NCI-H128 (cell line): ENCODE measurements around the gene EGFLAM.
"Not testable (repeated sequence)": the region's sequence is repeated elsewhere in the genome, so short reads cannot be mapped to it uniquely, and the experiment has no call there.

Source experiments
- DNase-seq: peaks from one replicate; lab custom pipeline; 2025; ENCODE audit not compliant: unreplicated experiment; lab: John Stamatoyannopoulos, UW

Gene EGFLAM

GRCh38 chr5:38413696-38414095 is 155.3 kb downstream of the EGFLAM start:
- DNase-seq, result no peak

DNA sequence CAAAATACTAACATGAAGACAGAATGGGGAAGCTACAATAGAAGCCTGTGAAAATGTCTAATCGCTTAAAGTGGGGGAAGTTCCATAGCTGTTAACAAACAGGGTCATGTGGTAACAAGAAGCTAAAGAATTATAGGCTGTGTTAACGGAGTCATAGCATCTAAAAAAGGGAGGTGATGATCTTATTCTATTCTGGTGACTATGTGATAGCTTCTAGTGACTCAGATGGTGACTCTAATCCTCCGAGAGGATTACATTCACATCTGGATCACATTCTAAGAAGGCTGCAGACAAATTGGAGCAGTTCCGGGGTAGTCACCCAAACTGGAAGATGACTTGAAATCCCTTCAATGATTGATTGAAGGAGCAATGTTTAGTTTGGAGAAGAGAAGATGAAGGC is 156.0 kb downstream of the EGFLAM start:
- no peak for DNase-seq

DNA sequence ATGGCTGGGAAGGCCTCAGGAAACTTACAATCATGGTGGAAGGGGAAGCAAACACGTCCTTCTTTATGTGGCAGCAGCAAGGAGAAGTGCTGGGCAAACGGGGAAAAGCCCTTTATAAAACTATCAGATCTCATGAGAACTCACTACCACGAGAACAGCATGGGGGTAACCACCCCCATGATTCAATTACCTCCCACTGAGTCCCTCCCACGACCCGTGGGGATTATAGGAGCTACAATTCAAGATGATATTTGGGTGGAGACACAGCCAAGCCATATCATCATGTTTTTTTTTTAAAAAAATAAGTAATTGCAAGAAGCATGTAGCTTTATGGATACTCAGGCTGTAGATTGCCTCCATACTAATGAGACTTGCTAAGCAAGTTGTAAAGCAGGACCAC is 157.4 kb downstream of the EGFLAM start:
- DNase-seq, result not testable (repeated sequence)

DNA sequence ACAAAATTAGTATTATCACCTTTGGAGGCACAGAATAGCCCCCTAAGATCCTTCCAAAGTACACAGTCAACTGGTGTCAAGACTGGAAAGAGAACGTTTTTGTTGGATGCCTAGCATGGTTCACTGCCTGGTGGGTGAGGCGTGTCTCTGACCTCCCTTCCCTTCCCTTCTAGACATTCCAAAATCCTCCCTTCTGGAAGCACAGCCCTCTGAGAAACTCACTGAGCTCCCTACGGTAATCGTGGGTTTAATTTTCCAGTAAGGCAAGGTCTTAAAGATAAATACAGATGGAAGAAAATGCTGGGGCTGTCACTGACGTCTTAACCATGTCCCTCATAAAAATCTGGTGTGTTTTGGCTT is 159.3 kb downstream of the EGFLAM start:
- DNase-seq, result no peak

DNA sequence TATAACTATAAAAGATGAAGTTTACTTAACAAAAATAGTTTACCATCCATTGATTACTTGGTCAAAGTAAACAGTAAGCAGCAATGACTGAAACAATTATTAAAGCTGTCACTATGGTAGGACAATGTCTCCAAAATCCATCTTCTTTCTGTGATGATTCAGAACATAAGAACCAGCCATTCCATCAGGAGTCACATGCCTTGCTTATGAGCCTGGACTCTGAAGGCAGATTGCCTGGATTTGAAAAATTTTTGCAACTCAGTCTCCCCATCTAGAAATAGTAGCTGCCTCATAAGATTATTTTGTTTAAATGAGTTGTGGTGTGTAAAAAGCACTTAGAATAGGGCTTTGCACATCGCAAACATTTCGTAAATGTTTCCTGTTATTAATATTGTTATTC is 161.9 kb downstream of the EGFLAM start:
- no peak for DNase-seq

GRCh38 chr5:38420691-38421390 is 162.5 kb downstream of the EGFLAM start:
- peak; percentile 65 for DNase-seq

- DNase-seq, result no peak
Measured at GRCh38 chr5:38422622-38423021, 164.3 kb downstream of the EGFLAM start.

GRCh38 chr5:38423276-38424147 is 165.2 kb downstream of the EGFLAM start:
- DNase-seq, result no peak

DNA sequence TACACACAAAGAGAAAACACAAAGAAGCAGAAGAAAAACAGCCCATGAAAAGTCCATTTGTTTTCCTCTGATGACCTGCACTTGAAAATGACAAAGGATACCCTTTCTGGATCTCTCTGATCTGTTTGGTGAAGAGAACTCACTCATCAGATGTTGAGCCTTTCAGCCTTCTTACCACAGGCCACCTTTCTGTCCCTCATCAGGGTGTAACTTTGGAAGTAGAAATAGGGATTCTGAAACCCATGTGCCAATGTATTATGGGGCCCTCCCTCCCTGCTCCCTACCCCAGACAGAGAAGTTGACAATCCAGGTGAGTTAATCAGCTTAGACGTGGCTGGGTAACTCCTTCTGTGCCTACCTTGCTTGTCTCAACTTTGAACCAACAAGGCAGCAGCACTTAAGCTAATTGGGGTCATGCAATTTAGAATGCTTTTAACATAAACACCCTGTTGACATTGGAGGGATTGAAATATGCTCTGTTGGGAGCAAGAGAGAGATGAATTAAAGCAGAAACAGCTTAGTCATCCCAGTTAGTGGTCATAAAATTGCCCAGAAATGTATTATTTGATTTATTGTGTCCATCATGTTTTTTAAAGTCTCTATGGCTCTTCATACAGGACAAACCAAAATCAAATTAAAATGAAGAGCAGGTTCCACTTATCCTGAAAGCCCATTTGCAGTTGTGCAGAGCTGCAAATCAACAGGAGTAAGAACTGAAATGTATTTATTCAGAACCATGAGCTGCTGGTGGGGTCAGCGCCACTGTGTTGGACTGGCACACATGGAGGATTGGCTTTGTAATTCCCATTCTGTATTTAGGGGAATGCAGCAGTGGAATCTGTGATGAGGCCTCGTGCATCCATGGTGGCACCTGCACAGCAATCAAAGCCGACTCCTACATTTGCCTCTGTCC is 166.0 kb downstream of the EGFLAM start:
- no peak for DNase-seq

- DNase-seq, result no peak
Measured at GRCh38 chr5:38426490-38426889, 168.1 kb downstream of the EGFLAM start.

DNA sequence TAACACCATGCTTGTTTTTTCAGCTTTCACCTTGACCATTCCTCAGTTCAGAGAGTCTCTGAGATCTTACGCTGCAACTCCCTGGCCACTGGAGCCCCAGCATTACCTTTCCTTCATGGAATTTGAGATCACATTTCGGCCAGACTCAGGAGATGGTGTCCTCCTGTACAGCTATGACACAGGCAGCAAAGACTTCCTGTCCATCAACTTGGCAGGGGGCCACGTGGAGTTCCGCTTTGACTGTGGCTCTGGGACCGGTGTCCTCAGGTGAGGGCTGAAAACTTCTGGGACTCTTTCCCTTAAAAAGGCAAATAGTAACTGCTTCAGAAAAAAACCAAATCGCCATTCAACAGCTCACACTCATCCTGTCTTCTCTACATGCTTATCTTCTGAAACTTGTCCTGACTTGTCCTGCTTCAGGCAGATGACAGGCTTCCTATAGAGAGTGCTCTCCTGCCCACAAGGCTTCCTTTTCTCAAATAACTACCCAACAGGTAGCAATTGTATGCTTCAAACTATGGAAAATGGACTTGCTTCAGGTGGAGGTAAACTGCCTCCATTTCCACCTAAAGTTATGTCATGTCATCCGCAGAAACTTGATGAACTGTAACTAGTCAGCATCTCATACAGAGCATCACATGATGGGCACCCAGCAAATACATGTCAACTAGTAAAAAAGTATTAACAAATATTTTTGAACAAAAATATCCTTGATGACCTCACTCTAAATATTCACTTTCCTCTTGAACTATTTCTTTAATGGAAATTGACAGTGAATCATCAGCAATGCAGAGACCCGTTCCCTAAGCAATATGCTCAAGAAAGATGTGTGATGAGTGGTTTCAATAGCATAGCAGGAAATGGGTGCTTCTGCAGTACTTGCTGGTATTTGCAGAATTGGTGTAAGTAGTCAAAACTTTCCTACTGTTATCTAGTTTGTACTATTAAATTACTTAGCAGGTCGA is 168.9 kb downstream of the EGFLAM start:
- no peak for DNase-seq

DNA sequence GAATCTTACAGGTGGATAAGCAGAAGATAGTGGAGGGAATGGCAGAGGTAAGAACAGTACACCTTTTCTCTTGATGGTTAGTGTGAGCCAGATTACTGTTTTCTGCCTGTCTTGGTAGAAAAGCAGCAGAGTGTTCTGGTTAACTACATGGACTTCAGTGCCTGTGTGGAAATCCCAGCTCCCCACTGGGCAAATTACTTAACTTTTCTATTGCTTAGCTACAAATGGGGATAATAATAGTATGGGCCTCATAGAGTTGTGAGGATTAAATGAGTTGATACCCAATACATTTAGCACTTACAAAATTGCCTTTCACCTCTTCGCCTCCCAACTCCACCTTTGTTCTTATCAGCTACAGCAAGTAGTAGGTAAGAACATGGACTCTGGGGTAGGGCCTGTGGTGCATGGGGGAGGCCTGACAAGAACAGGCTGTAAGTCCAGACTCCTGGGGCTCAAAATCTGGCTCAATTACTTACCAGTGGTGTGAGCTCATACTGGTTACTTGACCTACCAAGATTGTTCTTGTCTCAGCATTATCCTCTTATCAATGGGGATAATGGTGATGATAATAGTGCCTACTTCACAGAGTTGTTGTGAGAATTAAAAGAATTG is 173.0 kb downstream of the EGFLAM start:
- DNase-seq, result no peak

- no peak for DNase-seq
Measured at GRCh38 chr5:38433160-38433861, 175.0 kb downstream of the EGFLAM start.

DNA sequence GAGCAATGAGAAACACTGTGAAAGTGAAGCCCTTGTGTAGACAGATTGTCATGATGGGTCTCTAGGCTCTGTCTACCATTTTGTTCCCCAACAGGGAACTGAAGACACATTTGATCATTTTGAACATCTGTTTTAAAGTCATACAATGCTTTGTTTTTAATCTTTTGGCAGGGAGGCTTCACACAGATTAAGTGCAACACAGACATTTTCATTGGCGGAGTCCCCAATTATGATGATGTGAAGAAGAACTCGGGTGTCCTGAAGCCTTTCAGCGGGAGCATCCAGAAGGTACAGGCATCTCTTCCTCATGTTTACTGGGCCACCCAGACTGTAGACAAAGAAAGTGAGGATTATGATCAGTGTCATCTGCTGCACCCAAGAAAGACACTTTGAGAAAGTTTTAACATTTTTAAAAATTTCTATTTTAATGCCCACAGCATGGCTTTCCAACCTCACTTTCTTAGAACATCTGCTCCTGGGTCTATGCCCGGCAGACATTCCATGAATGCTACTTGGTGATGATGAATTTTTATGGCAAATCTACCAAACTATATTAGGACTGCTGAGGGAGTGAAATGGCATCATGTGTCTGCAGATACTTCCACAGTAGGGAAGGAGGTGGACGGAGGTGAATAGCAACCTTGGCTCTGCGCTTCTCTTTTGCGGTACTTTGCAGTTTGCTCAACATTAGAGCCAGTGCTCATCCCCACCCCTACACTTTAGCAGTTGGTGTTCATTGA is 176.8 kb downstream of the EGFLAM start:
- no peak for DNase-seq

DNA sequence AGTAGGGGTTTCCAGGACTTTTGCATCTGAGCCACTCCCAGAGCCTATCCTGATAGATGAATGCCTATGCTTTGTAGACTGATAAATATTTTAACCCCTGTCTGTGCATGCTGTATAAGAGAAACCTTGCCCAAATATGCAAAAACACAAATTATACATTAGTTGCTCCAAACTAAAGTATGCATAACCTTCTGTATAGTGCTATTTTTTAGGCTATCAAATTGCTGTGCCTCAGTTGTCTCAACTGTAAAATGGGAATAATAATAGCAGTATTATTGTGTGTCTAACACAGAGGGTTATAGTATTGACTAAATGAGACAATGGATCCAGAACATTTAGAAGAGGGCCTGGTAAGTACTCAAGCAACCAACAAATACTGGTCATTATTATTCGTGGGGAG is 180.4 kb downstream of the EGFLAM start:
- DNase-seq, result no peak

DNA sequence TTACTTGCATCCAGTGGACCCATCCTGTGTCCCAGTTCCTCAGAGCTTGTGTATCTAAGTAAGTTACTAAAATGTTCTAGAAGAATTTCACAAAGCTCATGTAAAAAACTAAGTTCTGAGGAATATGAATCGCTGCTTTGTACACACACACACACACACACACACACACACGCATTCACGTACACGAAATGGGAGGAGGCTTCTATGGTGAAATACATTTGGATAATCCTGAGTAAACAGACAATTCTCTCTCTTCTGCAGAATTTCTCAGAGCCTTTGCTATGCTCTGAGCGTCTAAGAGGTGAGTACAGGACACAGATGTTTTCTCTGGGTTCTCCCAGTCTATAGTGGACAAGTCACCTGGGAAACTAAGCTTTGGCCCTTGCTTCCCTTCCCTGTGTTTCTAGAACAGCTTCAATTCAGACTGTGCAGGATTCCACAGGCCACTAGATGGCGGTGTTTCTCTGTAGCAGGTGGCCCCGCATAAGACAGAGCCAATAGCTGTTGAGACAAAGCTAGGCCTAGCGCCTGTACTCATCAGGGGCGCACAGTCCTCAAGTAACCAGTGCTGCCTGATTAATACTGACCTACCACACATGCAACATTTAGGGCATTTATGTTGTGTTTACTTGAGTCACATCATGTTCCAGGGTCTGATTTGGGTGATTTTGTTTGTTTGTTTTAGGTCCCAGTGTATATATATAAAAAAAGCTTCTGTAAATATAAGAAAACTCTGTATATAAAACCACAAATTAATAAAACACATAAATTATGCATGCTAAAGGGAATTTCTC is 183.3 kb downstream of the EGFLAM start:
- peak; percentile 94 for DNase-seq

GRCh38 chr5:38442247-38442573 is 183.9 kb downstream of the EGFLAM start:
- DNase-seq, result no peak

GRCh38 chr5:38443390-38443789 is 185.0 kb downstream of the EGFLAM start:
- no peak for DNase-seq
